A549 treated with RU486 at 1 μM for 4 hours (cell line): Measurements from ENCODE around the gene SYNGR2. TPM values are rescaled to one million over a fixed set of nuclear protein-coding genes. Genes with fewer than 3 reads are reported as not detected.

Experiments
- total RNA-seq: library from RNA; stranded (reverse); fragments of 200-300 nt; extraction: Qiagen RNA extraction; gene quantifications from 5 replicates; pipeline ENCODE4 v1.2.3, GENCODE V29; 2022; ENCODE audit warnings: low read depth

SYNGR2 gene
- total RNA-seq: 115 to 208 TPM (median 197 TPM) in 5 replicates

DNA sequence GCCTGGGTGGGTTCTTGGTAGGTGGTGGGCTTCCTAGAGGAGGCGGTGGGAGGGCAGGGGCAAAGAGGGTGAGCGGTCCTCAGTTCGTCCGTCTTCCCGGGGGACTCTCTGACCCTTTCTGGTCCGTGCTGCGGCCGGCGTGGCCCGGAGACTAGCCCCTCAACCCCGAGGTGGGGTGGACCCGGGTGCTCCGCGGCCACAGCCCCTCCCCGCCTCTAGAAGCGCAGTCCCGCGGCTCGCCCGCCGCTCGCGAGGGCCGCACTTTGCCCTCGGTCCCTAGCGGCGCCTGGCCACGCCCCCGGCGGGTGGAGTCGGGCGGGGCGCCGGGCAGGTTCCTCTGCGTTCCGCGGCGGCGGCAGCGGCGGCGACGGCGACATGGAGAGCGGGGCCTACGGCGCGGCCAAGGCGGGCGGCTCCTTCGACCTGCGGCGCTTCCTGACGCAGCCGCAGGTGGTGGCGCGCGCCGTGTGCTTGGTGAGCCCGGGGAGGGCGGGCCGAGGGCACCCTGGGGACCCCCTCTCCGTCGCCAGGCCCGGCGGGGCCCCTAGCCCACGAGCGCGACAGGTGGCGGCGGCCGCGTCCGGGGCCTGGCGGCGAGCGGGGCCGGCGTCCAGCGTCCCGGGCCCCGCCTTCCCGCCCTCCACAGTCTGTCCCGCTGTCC, at the start of gene SYNGR2:
TSS of gene SYNGR2 (plus strand) at position 340 of the 661 bp plus-strand sequence. CDS start at position 376, 36 bp downstream.

DNA sequence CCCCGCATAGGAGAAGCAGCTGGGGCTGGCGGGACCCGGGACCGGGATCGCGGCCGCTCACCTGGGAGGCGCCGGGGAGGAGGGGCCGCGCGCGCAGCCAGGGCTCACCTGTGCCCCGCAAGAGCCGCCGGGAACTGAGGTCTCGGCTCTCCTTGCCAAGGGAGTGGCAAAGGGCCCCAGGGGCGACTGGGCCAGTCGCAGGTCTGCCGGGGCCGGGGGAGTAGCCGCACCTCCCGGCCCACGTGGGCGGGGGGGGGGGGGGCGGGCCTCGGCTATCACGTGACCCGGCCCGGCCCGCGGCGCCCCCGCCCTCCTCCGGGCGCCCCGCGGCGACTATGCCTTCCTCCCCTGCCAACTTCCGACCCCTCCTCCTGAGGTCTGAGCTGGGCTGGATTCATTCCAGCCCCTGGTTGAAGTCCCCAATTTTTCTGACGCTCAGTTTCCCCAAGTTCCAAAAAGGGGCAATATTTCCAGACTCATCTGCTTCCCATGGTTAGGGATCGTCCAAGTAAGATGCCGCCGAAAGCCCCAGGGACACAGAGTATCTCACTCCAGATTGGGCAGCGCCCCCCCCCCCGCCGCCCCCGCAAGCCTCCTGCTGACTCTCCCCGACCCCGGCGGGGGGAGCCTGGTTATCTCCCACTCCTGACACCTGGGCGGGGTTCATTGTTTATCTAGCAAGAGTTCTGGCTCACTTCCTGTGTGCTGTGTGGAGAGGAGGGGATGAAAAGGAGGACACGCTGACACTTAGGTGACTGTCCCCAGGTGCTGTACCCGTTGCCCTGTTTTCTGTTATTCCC, 39.6 kb upstream of the SYNGR2 start, which contains the start of gene TMC6:
TSS of gene TMC6 (minus strand) at position 205 of the 800 bp plus-strand sequence. CDS start 1,923 bp downstream, outside the sequence.

DNA sequence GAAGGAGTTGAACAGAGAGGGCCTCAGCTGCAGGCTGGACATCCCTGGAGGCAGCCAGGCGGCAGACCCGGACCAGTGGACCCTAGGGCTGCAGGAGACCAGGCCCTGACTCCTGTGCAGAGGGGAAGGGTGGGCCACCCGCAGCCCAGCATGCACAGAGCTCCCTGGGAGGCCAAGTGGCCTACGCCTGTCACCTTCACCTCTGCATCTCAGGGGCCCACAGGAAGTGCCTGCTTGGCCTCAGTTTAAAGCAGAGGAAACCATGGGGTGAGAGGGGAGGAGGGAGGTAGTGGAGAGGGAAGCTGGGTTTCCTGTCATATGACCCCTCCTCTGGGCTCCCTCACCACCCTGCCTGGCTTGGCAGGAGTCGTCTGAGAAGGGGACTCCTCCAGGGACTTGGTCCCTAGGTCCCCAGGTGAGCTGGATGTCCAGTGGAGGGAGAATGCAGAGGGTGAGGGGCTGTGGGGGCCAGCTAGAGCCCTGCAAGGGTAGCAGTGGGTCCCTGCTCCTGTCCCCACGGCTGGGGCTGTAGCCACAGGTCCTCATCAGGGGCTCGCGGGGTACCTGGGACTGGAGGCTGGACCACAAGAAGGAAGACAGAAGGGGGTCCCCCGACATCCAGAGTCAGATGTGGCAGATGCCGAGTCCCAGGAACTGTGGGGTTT, 37.8 kb upstream of the SYNGR2 start, which contains the start of gene TMC8:
TSS of gene TMC8 (plus strand) at position 335 of the 665 bp plus-strand sequence. CDS start 818 bp downstream, outside the sequence.

GRCh38 chr17:78186692-78187595, 18.6 kb downstream of the SYNGR2 start, which contains the start of the genes AFMID and TK1:
Gene AFMID (plus strand): TSS chr17:78187362. CDS start chr17:78187371, 9 bp downstream.
Gene TK1 (minus strand): TSS chr17:78187052. CDS start chr17:78186994, 58 bp downstream.

DNA sequence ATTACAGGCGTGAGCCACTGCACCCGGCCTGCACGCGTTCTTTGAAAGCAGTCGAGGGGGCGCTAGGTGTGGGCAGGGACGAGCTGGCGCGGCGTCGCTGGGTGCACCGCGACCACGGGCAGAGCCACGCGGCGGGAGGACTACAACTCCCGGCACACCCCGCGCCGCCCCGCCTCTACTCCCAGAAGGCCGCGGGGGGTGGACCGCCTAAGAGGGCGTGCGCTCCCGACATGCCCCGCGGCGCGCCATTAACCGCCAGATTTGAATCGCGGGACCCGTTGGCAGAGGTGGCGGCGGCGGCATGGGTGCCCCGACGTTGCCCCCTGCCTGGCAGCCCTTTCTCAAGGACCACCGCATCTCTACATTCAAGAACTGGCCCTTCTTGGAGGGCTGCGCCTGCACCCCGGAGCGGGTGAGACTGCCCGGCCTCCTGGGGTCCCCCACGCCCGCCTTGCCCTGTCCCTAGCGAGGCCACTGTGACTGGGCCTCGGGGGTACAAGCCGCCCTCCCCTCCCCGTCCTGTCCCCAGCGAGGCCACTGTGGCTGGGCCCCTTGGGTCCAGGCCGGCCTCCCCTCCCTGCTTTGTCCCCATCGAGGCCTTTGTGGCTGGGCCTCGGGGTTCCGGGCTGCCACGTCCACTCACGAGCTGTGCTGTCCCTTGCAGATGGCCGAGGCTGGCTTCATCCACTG, 45.8 kb downstream of the SYNGR2 start, which contains the start of gene BIRC5:
TSS of gene BIRC5 (plus strand) at position 238 of the 690 bp plus-strand sequence. CDS start at position 302, 64 bp downstream.

Other genes with a start within 250 kb of the SYNGR2 start
- 1.3 to 3.3 TPM (median 2.2 TPM) in 5 replicates for gene TNRC6C, start 209.9 kb upstream of the SYNGR2 start, total RNA-seq
- 6.0 to 12.5 TPM (median 11.6 TPM) in 5 replicates for gene TMC6, start 39.8 kb upstream of the SYNGR2 start, total RNA-seq
- 0.18 to 0.43 TPM (median 0.29 TPM) in 5 replicates for gene TMC8, start 37.8 kb upstream of the SYNGR2 start, total RNA-seq
- not detected in 5 replicates for gene C17orf99, start 22.2 kb upstream of the SYNGR2 start, total RNA-seq
- gene TK1, start 18.5 kb downstream of the SYNGR2 start, total RNA-seq: 220 to 267 TPM (median 234 TPM) in 5 replicates
- gene AFMID, start 18.8 kb downstream of the SYNGR2 start, total RNA-seq: 40.0 to 53.2 TPM (median 40.9 TPM) in 5 replicates
- gene BIRC5, start 45.7 kb downstream of the SYNGR2 start, total RNA-seq: 100.0 to 113 TPM (median 108 TPM) in 5 replicates
- not detected in 5 replicates for gene TMEM235, start 63.0 kb downstream of the SYNGR2 start, total RNA-seq
- 30.9 to 42.3 TPM (median 41.4 TPM) in 5 replicates for gene SOCS3, start 191.5 kb downstream of the SYNGR2 start, total RNA-seq
- gene PGS1, start 210.1 kb downstream of the SYNGR2 start, total RNA-seq: 20.0 to 28.7 TPM (median 27.4 TPM) in 5 replicates